ENCODE results near the gene EMILIN1.

DNA sequence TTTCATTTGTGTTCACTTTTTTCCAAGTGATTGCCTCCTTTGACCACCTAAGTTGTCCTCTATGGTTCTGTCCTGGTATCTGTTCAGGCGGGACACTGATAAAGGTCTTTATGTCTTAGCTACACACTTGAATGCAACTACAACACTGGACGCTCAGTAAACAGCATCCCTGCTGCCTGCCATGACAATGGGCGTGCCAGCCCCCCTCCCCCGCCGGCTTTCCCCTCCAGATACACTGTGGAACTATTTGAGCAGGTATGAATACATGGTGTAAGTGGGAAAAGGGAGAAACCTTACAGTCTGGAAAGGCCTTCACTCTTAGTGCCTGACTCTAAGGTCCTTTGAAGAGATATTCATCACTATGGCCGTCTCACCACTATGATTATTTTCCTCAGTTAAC, 21.2 kb upstream of the EMILIN1 start:
- TF ChIP-seq POLR2A (IDR thresholded peaks at IDR 0.05; ENCODE audit: low read depth, low read length) (no peak), RCOR1 (IDR thresholded peaks at IDR 0.05; ENCODE audit: insufficient replicate concordance, low read length) (no peak), FOS (IDR thresholded peaks at IDR 0.05; ENCODE audit: low read depth, low read length) (no peak), ELK1 (IDR thresholded peaks at IDR 0.05; ENCODE audit: borderline replicate concordance, low read depth, low read length) (no peak), CEBPB (IDR thresholded peaks at IDR 0.05; ENCODE audit: low read depth, low read length) (no peak), SMC3 (IDR thresholded peaks at IDR 0.05; ENCODE audit: low read depth, low read length) (no peak), MXI1 (IDR thresholded peaks at IDR 0.05; ENCODE audit: borderline replicate concordance, low read depth, low read length) (no peak), RAD21 (IDR thresholded peaks at IDR 0.05; ENCODE audit: low read length) (no peak), RFX5 (IDR thresholded peaks at IDR 0.05; ENCODE audit: low read depth, low read length) (no peak)
- TF ChIP-seq, protein P1, sequence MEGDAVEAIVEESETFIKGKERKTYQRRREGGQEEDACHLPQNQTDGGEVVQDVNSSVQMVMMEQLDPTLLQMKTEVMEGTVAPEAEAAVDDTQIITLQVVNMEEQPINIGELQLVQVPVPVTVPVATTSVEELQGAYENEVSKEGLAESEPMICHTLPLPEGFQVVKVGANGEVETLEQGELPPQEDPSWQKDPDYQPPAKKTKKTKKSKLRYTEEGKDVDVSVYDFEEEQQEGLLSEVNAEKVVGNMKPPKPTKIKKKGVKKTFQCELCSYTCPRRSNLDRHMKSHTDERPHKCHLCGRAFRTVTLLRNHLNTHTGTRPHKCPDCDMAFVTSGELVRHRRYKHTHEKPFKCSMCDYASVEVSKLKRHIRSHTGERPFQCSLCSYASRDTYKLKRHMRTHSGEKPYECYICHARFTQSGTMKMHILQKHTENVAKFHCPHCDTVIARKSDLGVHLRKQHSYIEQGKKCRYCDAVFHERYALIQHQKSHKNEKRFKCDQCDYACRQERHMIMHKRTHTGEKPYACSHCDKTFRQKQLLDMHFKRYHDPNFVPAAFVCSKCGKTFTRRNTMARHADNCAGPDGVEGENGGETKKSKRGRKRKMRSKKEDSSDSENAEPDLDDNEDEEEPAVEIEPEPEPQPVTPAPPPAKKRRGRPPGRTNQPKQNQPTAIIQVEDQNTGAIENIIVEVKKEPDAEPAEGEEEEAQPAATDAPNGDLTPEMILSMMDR (conservative IDR thresholded peaks at IDR 0.05; ENCODE audit: low read depth, low read length) = no peak

Data from IMR-90 (cell line).